ENCODE data around the gene GPRIN1. TPM values are rescaled to one million over a fixed set of nuclear protein-coding genes. Genes with fewer than 3 reads are reported as not detected.
"Not testable (repeated sequence)": the region's sequence is repeated elsewhere in the genome, so short reads cannot be mapped to it uniquely, and the experiment has no call there.

The GPRIN1 gene
- total RNA-seq, 2 donors from 2014 or later, result 4.6 to 5.1 TPM

GRCh38 chr5:176614805-176615478 lies 5.0 kb upstream of the GPRIN1 start:
- Mint-ChIP-seq H3K27ac (no peak overlapping the region), H3K36me3 (peaks cover 0 to 4% of the 10 kb centered on the region in 2 donors), H3K9me3 (no peaks in the 10 kb centered on the region)
- ATAC-seq (no peak), DNase-seq (ENCODE audit: low spot score in 2 of 2) (no peak)

- no peak overlapping the region for H3K27ac Mint-ChIP-seq
- no peak for ATAC-seq
- H3K9me3 Mint-ChIP-seq, result no peaks in the 10 kb centered on the region
- peaks cover 8 to 9% of the 10 kb centered on the region in 2 donors for H3K36me3 Mint-ChIP-seq
- no peak for DNase-seq (ENCODE audit: low spot score in 2 of 2)
Measured at GRCh38 chr5:176612855-176613254, 2.9 kb upstream of the GPRIN1 start.

- peaks cover 8 to 9% of the 10 kb centered on the region in 2 donors for H3K36me3 Mint-ChIP-seq
Measured at GRCh38 chr5:176612008-176612407, 2.1 kb upstream of the GPRIN1 start.

GRCh38 chr5:176611435-176611834 lies 1.5 kb upstream of the GPRIN1 start:
- ATAC-seq, result peak in 1 of 2 donors; percentile 11
- Mint-ChIP-seq H3K36me3 (peaks cover 8 to 9% of the 10 kb centered on the region in 2 donors), H3K27ac (no peak overlapping the region), H3K9me3 (no peaks in the 10 kb centered on the region)
- DNase-seq (ENCODE audit: low spot score in 2 of 2), result peak in 1 of 2 donors; percentile 56

More at GRCh38 chr5:176612008-176612407, 2.1 kb upstream of the GPRIN1 start:
- ATAC-seq (no peak), DNase-seq (ENCODE audit: low spot score in 2 of 2) (no peak)
- Mint-ChIP-seq H3K9me3 (no peaks in the 10 kb centered on the region), H3K27ac (no peak overlapping the region)

GRCh38 chr5:176610435-176610773 lies 448 bp upstream of the GPRIN1 start:
- no peak overlapping the region for H3K27ac Mint-ChIP-seq
- H3K36me3 Mint-ChIP-seq, result peaks cover 8 to 9% of the 10 kb centered on the region in 2 donors
- H3K9me3 Mint-ChIP-seq, result no peaks in the 10 kb centered on the region
- ATAC-seq (peak in 1 of 2 donors; percentile 9), DNase-seq (ENCODE audit: low spot score in 2 of 2) (no peak)

- Mint-ChIP-seq H3K27ac (peak overlapping the region; percentile 39 to 60), H3K9me3 (no peaks in the 10 kb centered on the region), H3K36me3 (peaks cover 8 to 9% of the 10 kb centered on the region in 2 donors)
- DNase-seq (ENCODE audit: low spot score in 2 of 2) (no peak), ATAC-seq (peak in 1 of 2 donors; percentile 28)
Measured at GRCh38 chr5:176608937-176609723, 826 bp downstream of the GPRIN1 start.

GRCh38 chr5:176608142-176608705 lies 1.7 kb downstream of the GPRIN1 start:
- Mint-ChIP-seq H3K27ac (no peak overlapping the region), H3K9me3 (no peaks in the 10 kb centered on the region), H3K36me3 (peaks cover 8 to 9% of the 10 kb centered on the region in 2 donors)
- DNase-seq (ENCODE audit: low spot score in 2 of 2) (no peak), ATAC-seq (no peak)

GRCh38 chr5:176606875-176607274 lies 3.1 kb downstream of the GPRIN1 start:
- Mint-ChIP-seq H3K9me3 (no peaks in the 10 kb centered on the region), H3K36me3 (peaks cover 8 to 9% of the 10 kb centered on the region in 2 donors), H3K27ac (no peak overlapping the region)
- DNase-seq (ENCODE audit: low spot score in 2 of 2), result no peak
- ATAC-seq, result no peak

- no peak for ATAC-seq
- no peak for DNase-seq (ENCODE audit: low spot score in 2 of 2)
- Mint-ChIP-seq H3K36me3 (peaks cover 8 to 9% of the 10 kb centered on the region in 2 donors), H3K9me3 (no peaks in the 10 kb centered on the region), H3K27ac (no peak overlapping the region)
Measured at GRCh38 chr5:176606032-176606431, 3.9 kb downstream of the GPRIN1 start.

GRCh38 chr5:176603091-176603490 lies 6.9 kb downstream of the GPRIN1 start:
- no peaks in the 10 kb centered on the region for H3K9me3 Mint-ChIP-seq
- H3K27ac Mint-ChIP-seq, result no peak overlapping the region
- DNase-seq (ENCODE audit: low spot score in 2 of 2), result no peak

DNA sequence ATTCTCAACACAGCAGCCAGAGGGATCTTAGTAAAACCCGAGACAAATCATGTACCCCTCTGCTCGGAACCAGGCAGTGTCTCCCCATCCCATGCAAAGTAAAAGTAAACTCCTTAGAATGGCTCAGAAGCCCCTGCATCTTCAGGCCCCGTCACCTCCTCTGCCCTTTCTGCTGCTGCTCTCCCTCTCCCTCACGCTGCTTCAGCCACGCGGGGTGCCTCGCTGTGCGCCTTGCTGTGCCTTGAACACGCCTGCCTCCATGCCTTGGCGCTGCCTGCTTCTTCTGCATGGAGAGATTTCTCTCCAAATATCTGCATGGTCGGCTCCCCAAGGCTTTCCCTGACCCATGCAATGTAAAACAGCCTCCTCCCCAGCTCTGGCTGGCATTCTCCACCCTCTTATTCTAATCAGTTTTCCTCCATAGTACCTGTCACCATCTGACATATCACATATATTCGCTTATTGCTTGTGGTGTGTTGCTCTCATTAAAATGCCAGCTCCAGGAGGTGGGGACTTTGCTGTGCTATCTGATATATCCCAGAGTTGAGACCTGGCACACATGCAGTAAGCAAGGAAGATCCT lies 8.0 kb downstream of the GPRIN1 start:
- Mint-ChIP-seq H3K9me3 (no peaks in the 10 kb centered on the region), H3K27ac (no peak overlapping the region), H3K36me3 (peaks cover 0 to 5% of the 10 kb centered on the region in 2 donors)
- ATAC-seq, result no peak
- no peak for DNase-seq (ENCODE audit: low spot score in 2 of 2)

More at GRCh38 chr5:176603091-176603490, 6.9 kb downstream of the GPRIN1 start:
- ATAC-seq, result no peak
- H3K36me3 Mint-ChIP-seq, result peaks cover 0 to 5% of the 10 kb centered on the region in 2 donors

DNA sequence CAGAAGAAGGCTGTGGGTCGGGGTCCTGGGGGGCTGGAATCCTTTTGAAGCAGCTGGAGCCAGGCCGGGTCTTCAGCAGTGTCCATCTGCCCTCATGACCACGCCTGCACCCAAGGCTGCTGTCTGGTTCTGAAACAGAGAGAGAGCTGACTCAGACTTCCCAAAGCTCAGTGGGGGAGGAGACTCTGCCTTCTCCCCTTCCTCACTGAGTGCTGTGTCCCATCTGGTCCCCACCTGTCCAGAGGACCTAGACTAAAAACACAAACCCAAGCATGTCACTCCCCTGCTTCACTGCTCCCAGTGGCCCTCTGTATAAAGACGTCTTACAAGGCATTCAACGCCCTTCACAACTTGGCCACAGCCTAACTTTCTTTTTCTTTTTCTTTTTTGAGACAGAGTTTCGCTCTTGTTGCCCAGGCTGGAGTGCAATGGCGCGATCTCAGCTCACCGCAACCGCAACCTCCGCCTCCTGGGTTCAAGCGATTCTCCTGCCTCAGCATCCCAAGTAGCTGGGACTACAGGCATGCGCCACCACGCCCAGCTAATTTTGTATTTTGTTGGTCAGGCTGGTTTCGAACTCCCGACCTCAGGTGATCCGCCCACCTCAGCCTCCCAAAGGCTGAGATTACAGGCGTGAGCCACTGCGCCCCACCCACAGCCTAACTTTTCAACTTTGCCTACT lies 10.1 kb downstream of the GPRIN1 start:
- H3K36me3 Mint-ChIP-seq; DNase-seq (ENCODE audit: low spot score in 2 of 2); H3K27ac Mint-ChIP-seq; H3K9me3 Mint-ChIP-seq: not testable (repeated sequence)
- ATAC-seq, result peak; percentile 18 to 36

DNA sequence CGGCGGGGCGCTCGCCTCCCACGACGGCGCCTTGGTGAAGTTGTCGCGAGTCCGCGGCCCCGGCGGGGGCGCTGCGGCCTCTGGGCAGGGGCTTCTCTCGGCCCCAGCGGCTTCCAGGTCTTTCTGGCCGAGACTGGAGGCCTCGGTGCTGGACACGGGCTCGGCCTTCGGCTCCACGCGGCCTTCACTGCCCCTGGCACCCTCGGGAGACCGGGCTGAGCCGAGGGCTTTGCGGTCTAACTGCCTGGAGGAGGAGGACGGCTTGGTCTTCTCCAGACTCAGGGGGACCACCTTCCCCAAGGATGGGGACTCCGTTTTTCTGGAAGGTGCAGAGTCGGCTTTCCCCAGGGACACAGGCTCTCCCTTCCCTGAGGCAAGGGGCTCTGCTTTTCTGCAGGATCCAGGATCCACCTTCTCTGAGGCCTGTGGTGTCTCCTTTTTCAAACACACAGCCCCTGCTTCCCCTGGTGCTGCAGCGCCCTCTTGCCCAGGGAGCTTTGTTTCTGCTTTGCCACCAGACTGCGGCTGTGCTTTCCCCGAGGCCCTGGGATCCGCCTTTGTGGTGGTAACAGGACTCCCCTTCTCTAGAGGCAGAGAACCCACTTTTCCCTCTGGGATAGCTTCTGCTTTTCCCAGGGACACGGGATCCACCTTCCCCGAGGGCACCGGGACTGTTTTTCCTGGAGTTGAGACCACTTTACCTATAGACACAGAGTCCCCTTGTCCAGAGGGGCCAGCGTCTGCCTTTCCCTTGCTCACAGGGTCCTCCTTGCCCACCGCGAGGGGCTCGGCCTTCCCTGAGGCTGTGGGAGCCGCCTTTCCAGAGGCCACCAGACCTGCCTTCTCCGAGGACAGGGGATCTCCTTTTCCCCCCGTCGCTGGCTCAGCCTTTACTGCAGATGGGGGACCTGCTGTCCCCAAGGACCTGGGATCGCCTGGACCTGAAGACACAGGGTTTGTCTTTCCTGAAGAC lies 12.3 kb downstream of the GPRIN1 start:
- H3K9me3 Mint-ChIP-seq, result no peaks in the 10 kb centered on the region
- DNase-seq (ENCODE audit: low spot score in 2 of 2) (no peak), ATAC-seq (no peak)
- no peak overlapping the region for H3K27ac Mint-ChIP-seq
- peaks cover 0 to 5% of the 10 kb centered on the region in 2 donors for H3K36me3 Mint-ChIP-seq

DNA sequence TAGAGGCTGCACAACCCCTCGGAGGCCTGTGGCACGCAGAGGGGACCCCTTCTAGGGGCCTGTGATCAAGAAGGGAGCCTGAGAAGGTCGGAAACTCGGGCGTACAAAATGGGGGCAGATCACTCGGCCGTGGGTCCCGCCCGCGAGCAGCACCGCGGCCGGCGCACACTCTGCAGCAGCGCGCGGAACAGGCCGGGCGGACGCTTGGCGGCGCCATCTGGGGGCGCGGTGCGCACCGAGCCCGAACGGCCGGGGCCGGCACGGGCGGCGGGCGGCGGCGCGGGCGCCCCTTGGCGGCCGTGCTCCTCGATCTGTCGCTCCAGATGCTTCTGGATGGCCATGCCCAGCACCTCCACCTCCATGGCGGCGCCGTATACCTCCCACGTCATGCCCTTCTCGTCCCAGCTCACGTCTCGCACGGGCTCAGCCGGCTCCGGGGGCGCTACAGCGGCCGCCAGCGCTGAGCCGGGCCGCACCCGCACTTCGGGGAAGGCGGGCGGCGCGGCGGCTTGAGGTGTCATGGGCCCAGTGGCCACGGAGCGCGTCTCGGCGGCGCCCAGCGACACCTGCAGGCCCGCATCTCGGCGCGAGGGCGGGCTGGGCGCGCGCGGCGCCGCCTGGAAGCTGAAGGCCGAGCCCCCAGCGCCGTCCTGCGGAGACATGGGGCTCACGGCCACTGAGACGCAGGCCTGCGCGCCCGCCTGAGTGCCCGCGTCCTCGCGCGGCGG lies 13.1 kb downstream of the GPRIN1 start:
- DNase-seq (ENCODE audit: low spot score in 2 of 2) (peak; percentile 61 to 62), ATAC-seq (peak; percentile 78 to 87)
- H3K9me3 Mint-ChIP-seq, result no peaks in the 10 kb centered on the region
- H3K36me3 Mint-ChIP-seq, result peaks cover 0 to 5% of the 10 kb centered on the region in 2 donors
- no peak overlapping the region for H3K27ac Mint-ChIP-seq

- DNase-seq (ENCODE audit: low spot score in 2 of 2), result no peak
- H3K27ac Mint-ChIP-seq, result no peak overlapping the region
- H3K36me3 Mint-ChIP-seq, result peaks cover 0 to 5% of the 10 kb centered on the region in 2 donors
- no peaks in the 10 kb centered on the region for H3K9me3 Mint-ChIP-seq
- ATAC-seq, result no peak
Measured at GRCh38 chr5:176596069-176596644, 13.8 kb downstream of the GPRIN1 start.

Measured in activated naive CD4-positive, alpha-beta T cell treated with anti-CD3 and anti-CD28 coated beads, Interleukin-2, amount 50 U/mL, for 72 hours (primary cell).